Liver (tissue), 9 donors: ENCODE data around the gene DHX40. TPM values are rescaled to one million over a fixed set of nuclear protein-coding genes. Genes with fewer than 3 reads are reported as not detected.

Experiments
- DNase-seq: peaks from one replicate; pipeline ENCODE4 v3.0.0-alpha.2; 2017; ENCODE audit warnings: low spot score
- H3K27ac ChIP-seq, 2 donors: one replicate each; pipeline ENCODE4 v1.7.0; 2013; ENCODE audit warnings: inconsistent platforms in 2 of 2, low read length in 2 of 2, control low read depth in 1 of 2, low read depth in 1 of 2, mild to moderate bottlenecking in 1 of 2
- H3K27me3 ChIP-seq, 4 donors: one replicate each; pipeline versions ENCODE4 v1.6.1 to v1.7.0; 2013; ENCODE audit warnings: low read length in 3 of 4, inconsistent platforms in 1 of 4, mild to moderate bottlenecking in 1 of 4, moderate library complexity in 1 of 4; ENCODE audit not compliant: control insufficient read depth in 4 of 4, insufficient read depth in 4 of 4
- H3K36me3 ChIP-seq, 4 donors: one replicate each; pipeline versions ENCODE4 v1.6.1 to v1.7.0; 2013; ENCODE audit warnings: low read length in 3 of 4, mild to moderate bottlenecking in 3 of 4, low read depth in 1 of 4, moderate library complexity in 1 of 4; ENCODE audit not compliant: control insufficient read depth in 4 of 4, insufficient read depth in 3 of 4
- H3K4me1 ChIP-seq, 4 donors: one replicate each; pipeline versions ENCODE4 v1.6.1 to v1.7.0; 2013; ENCODE audit warnings: low read length in 3 of 4, mild to moderate bottlenecking in 3 of 4, moderate library complexity in 1 of 4; ENCODE audit not compliant: control insufficient read depth in 4 of 4, insufficient read depth in 4 of 4
- H3K4me3 ChIP-seq, 3 donors: one replicate each; pipeline versions ENCODE4 v1.6.1 to v1.7.0; 2013; ENCODE audit warnings: low read length in 3 of 3, control low read depth in 1 of 3, low read depth in 1 of 3, mild to moderate bottlenecking in 1 of 3
- H3K9ac ChIP-seq, 2 donors: one replicate each; pipeline ENCODE4 v1.7.0; 2013; ENCODE audit warnings: low read length in 2 of 2, mild to moderate bottlenecking in 2 of 2, moderate library complexity in 2 of 2, control low read depth in 1 of 2, low read depth in 1 of 2
- H3K9me3 ChIP-seq, 4 donors: one replicate each; pipeline versions ENCODE4 v1.6.1 to v1.7.0; 2013; ENCODE audit warnings: low read length in 3 of 4; ENCODE audit not compliant: control insufficient read depth in 4 of 4
- EGR1 ChIP-seq, 2 donors: IDR thresholded peaks; 2 replicates each; pipeline ENCODE4 v1.6.1; 2016 to 2018; ENCODE audit warnings: antibody characterized with exemption in 2 of 2, low read depth in 2 of 2
- FOXA1 ChIP-seq: IDR thresholded peaks from 2 replicates; pipeline ENCODE4 v1.6.1; 2016; ENCODE audit warnings: antibody characterized with exemption
- FOXA2 ChIP-seq: IDR thresholded peaks from 2 replicates; pipeline ENCODE4 v1.6.1; 2016; ENCODE audit warnings: antibody characterized with exemption
- GABPA ChIP-seq, 2 donors: IDR thresholded peaks in 1 of 2; conservative IDR thresholded peaks in 1 of 2; 2 replicates each; pipeline ENCODE4 v1.6.1; 2016; ENCODE audit warnings: antibody characterized with exemption in 2 of 2, mild to moderate bottlenecking in 1 of 2, moderate library complexity in 1 of 2
- HNF4A ChIP-seq, 2 donors: conservative IDR thresholded peaks; 2 replicates each; pipeline ENCODE4 v1.6.1; 2016; ENCODE audit warnings: antibody characterized with exemption in 2 of 2, mild to moderate bottlenecking in 2 of 2
- HNF4G ChIP-seq: IDR thresholded peaks from 2 replicates; pipeline ENCODE4 v1.6.1; 2016; ENCODE audit warnings: antibody characterized with exemption
- JUND ChIP-seq, 2 donors: IDR thresholded peaks; 2 replicates each; pipeline ENCODE4 v1.6.1; 2016; ENCODE audit warnings: antibody characterized with exemption in 2 of 2
- NR2F2 ChIP-seq: IDR thresholded peaks from 2 replicates; pipeline ENCODE4 v1.6.1; 2016; ENCODE audit warnings: antibody characterized with exemption
- RAD21 ChIP-seq, 2 donors: IDR thresholded peaks; 2 replicates each; pipeline ENCODE4 v1.6.1; 2016; ENCODE audit warnings: antibody characterized with exemption in 2 of 2, mild to moderate bottlenecking in 2 of 2
- RXRA ChIP-seq, 2 donors: IDR thresholded peaks; 2 replicates each; pipeline ENCODE4 v1.6.1; 2017 to 2018; ENCODE audit warnings: antibody characterized with exemption in 2 of 2, mild to moderate bottlenecking in 1 of 2
- SP1 ChIP-seq: IDR thresholded peaks from 2 replicates; pipeline ENCODE4 v1.6.1; 2018; ENCODE audit warnings: antibody characterized with exemption, mild to moderate bottlenecking
- TAF1 ChIP-seq: conservative IDR thresholded peaks from 2 replicates; pipeline ENCODE4 v1.6.1; 2016; ENCODE audit warnings: antibody characterized with exemption, mild to moderate bottlenecking
- YY1 ChIP-seq: IDR thresholded peaks from 2 replicates; pipeline ENCODE4 v1.6.1; 2016; ENCODE audit warnings: antibody characterized with exemption, mild to moderate bottlenecking
- WGBS: extraction: QIAGEN DNeasy Blood & Tissue Kit; methylation state at CpG from one replicate; pipeline ENCODE4 v1.1.7; 2013; 5-methylcytosine and 5-hydroxymethylcytosine counted together
- polyA plus RNA-seq, 2 donors: library from polyadenylated mRNA; stranded (reverse) in 1 of 2; unstranded in 1 of 2; fragments of 200-250 nt in 1 of 2; fragments of >200 nt in 1 of 2; fragmentation: Nextera tagmentation in 1 of 2; extraction: Ambion mirVana in 1 of 2; gene quantifications; one replicate each; pipeline versions ENCODE4 v1.2.1 to v1.2.3, GENCODE V29; 2013 to 2015
- total RNA-seq, 2 donors: library from RNA; depleted of rRNA; stranded (reverse); fragments of >200 nt; gene quantifications; one replicate each; pipeline ENCODE4 v1.2.3, GENCODE V29; 2014
- TF ChIP-seq, protein P1 (sequence below): IDR thresholded peaks from 2 replicates; pipeline ENCODE4 v1.6.1; 2016; ENCODE audit warnings: antibody characterized with exemption, mild to moderate bottlenecking
- TF ChIP-seq, protein P2 (sequence below): IDR thresholded peaks from 2 replicates; pipeline ENCODE4 v1.6.1; 2016; ENCODE audit warnings: antibody characterized with exemption
- donor health status: healthy.
- donor health status: healthy.
- donor health status: healthy.
- donor health status: healthy.
- donor health status: healthy.

Gene DHX40
- total and polyA plus RNA-seq, 4 donors = 3.8 to 20.7 (median 11.2) TPM

DNA sequence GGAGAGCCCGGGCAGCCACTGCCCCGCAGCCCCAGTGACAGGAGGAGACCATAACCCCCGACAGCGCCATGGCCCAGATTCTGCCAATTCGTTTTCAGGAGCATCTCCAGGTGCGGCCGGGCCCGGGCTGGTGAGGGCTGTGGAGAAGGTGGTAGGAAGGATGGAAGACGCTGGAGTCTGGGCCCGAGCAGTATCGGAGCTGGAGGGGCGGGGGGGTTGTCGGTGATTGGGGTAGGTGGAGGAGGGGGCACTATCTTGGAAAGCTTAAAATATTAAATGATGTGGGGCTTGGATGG is 54.6 kb downstream of the DHX40 start:
- Histone ChIP-seq H3K9ac (peak overlapping the region; percentile 84 to 97), H3K27me3 (no peaks in the 10 kb centered on the region), H3K9me3 (no peaks in the 10 kb centered on the region), H3K27ac (peak overlapping the region; percentile 96 to 99), H3K4me3 (peak overlapping the region; percentile 91 to 99 (median 95)), H3K4me1 (peaks cover 5 to 46% (median 30%) of the 10 kb centered on the region in 4 donors), H3K36me3 (no peaks in the 10 kb centered on the region)
- no peak for TF ChIP-seq RXRA (IDR thresholded peaks at IDR 0.05)
- TF ChIP-seq YY1 = peak; percentile 3
- DNase-seq = no peak
- WGBS = under 1% methylated on average over 13 of the region's 13 CpGs

DNA sequence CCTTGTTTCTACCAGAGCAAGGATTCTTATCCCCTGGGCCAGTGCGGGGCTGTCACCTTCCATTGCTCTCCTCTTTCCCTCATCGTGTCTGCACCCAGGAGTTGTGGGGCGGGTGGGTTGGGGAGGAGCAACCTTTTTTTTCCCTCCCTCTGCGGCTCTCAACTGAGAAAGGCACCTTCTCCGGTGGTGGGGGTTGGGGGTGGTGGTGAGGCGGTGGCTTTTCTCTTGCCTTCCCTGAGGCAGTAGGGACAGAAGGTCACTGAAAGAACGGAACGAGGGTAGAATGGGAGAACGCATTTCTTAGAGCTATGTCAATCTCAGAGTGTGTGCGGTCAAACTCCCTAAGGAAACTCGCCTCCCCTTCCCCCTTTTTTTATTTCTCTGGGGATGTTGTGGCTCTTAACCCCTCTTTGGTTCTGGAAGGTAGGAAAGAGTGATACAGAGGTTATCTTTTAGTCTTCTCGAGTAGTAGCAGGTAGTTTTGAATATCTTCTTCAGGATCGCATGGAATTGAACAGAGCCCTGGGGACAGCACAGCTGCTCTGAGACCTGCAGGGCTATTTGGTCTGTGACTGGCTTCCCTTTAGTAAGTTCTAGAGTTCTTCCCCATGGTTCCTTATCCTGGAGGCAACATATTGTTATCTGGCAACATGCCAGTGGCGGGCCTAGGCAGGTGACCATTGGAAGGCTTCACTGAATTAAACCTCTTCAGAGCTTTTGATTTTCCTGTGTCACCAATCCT is 55.3 kb downstream of the DHX40 start:
- H3K4me1 ChIP-seq = peaks cover 6 to 49% (median 32%) of the 10 kb centered on the region in 4 donors

DNA sequence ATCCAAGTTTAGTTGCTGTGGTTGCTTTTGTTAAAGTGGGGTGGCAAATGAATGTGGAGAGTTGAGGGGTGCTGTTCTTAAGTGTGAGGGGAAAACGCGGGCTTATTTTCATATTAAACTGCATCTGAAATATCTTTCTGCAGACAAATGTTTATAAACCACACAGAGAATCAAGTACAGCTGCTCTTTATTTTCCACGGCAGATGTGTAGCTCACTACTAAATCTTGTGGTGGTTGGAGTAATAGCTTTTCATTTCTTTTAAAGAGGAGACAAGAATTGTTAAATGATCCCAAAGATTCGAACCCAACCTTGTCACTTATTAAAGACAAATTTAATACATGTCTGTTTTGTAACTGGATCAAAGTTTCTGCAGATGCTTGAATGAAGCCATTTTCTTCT is 56.4 kb downstream of the DHX40 start:
- Histone ChIP-seq H3K9ac (peak overlapping the region in 1 of 2 donors; percentile 84), H3K27ac (no peak overlapping the region), H3K4me1 (peaks cover 9 to 60% (median 39%) of the 10 kb centered on the region in 4 donors), H3K4me3 (no peak overlapping the region), H3K27me3 (no peaks in the 10 kb centered on the region), H3K36me3 (no peaks in the 10 kb centered on the region), H3K9me3 (no peaks in the 10 kb centered on the region)
- 28% methylated on average over 4 of the region's 4 CpGs for WGBS
- DNase-seq = no peak
- no peak for TF ChIP-seq HNF4G
- TF ChIP-seq, protein P1, sequence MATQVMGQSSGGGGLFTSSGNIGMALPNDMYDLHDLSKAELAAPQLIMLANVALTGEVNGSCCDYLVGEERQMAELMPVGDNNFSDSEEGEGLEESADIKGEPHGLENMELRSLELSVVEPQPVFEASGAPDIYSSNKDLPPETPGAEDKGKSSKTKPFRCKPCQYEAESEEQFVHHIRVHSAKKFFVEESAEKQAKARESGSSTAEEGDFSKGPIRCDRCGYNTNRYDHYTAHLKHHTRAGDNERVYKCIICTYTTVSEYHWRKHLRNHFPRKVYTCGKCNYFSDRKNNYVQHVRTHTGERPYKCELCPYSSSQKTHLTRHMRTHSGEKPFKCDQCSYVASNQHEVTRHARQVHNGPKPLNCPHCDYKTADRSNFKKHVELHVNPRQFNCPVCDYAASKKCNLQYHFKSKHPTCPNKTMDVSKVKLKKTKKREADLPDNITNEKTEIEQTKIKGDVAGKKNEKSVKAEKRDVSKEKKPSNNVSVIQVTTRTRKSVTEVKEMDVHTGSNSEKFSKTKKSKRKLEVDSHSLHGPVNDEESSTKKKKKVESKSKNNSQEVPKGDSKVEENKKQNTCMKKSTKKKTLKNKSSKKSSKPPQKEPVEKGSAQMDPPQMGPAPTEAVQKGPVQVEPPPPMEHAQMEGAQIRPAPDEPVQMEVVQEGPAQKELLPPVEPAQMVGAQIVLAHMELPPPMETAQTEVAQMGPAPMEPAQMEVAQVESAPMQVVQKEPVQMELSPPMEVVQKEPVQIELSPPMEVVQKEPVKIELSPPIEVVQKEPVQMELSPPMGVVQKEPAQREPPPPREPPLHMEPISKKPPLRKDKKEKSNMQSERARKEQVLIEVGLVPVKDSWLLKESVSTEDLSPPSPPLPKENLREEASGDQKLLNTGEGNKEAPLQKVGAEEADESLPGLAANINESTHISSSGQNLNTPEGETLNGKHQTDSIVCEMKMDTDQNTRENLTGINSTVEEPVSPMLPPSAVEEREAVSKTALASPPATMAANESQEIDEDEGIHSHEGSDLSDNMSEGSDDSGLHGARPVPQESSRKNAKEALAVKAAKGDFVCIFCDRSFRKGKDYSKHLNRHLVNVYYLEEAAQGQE = no peak
- TF ChIP-seq FOXA1 = no peak
- TF ChIP-seq EGR1 (IDR thresholded peaks at IDR 0.05; ENCODE audit: low read depth in 2 of 2) = no peak
- TF ChIP-seq NR2F2 = no peak
- TF ChIP-seq JUND (IDR thresholded peaks at IDR 0.05) = no peak
- no peak for TF ChIP-seq RXRA (IDR thresholded peaks at IDR 0.05)
- no peak for TF ChIP-seq SP1
- TF ChIP-seq YY1 = no peak
- TF ChIP-seq, protein P2, sequence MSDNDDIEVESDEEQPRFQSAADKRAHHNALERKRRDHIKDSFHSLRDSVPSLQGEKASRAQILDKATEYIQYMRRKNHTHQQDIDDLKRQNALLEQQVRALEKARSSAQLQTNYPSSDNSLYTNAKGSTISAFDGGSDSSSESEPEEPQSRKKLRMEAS = no peak
- TF ChIP-seq TAF1 = no peak
- no peak for TF ChIP-seq GABPA (IDR thresholded peaks at IDR 0.05 in 1 of 2, conservative IDR thresholded peaks at IDR 0.05 in 1 of 2)
- TF ChIP-seq FOXA2 = no peak
- no peak for TF ChIP-seq RAD21 (IDR thresholded peaks at IDR 0.05)
- no peak for TF ChIP-seq HNF4A (conservative IDR thresholded peaks at IDR 0.05)

More for the DNA sequence above, 55.3 kb downstream of the DHX40 start:
- TF ChIP-seq NR2F2 (no peak), YY1 (peak; percentile 14)
- peak overlapping the region; percentile 91 to 99 (median 95) for H3K4me3 ChIP-seq
- peak; percentile 73 for DNase-seq
- no peaks in the 10 kb centered on the region for H3K27me3 ChIP-seq
- H3K9me3 ChIP-seq = no peaks in the 10 kb centered on the region
- H3K36me3 ChIP-seq = no peaks in the 10 kb centered on the region
- H3K27ac ChIP-seq = peak overlapping the region; percentile 96 to 99
- H3K9ac ChIP-seq = peak overlapping the region; percentile 84 to 97
- WGBS = 2% methylated on average over 14 of the region's 14 CpGs
